GM12801 (cell line): ENCODE results near the gene COBLL1.

Experiments used
- CTCF ChIP-seq: IDR thresholded peaks from one replicate; pipeline ENCODE4 v1.5.1; 2011; ENCODE audit warnings: control low read depth; ENCODE audit not compliant: insufficient read length; ENCODE audit errors: extremely low read depth

The COBLL1 gene

GRCh38 chr2:164847291-164847690 lies 5.7 kb upstream of the COBLL1 start:
- TF ChIP-seq CTCF, result no peak

GRCh38 chr2:164846276-164846675 lies 4.7 kb upstream of the COBLL1 start:
- no peak for TF ChIP-seq CTCF

GRCh38 chr2:164843346-164843911 lies 1.8 kb upstream of the COBLL1 start:
- TF ChIP-seq CTCF, result no peak

DNA sequence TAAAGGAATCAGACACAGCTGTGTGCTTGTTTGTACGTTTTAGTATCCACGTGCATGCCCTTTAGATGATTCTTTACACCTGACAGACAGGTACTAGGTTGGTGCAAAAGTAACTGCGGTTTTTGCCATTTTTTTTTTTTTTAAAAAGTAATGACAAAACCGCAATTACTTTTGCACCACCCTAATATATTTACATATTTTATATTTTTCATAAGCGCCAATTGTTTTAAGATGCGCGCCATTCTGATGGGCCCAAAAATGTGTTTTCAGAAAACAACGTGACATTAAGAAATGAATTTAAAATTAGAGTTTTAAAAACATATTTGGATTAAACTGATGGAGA lies 972 bp upstream of the COBLL1 start:
- no peak for TF ChIP-seq CTCF

- TF ChIP-seq CTCF, result no peak
Measured at GRCh38 chr2:164840930-164841718, 499 bp downstream of the COBLL1 start.

DNA sequence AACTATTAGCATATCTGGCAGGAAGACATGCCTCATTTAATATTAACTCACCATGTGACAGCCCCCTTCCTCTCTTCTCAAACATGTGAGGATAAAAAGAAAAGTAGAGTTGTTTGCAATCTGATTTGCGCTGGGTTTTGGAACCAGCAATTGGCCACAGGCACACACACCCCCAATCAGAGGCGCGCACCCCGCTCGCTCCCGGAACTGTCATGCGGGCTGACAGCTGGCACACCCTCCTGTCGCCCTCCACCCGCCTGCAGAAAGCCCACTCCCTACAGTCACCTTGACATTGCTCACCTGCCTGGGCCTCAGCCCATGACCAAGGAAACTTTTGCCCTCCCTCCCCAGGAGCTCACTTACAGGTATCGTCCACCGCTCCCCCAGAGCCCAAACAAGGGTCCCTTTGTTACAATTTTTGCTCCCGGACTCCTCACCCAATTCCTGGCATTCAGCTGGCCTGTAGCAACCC lies 1.1 kb downstream of the COBLL1 start:
- no peak for TF ChIP-seq CTCF

DNA sequence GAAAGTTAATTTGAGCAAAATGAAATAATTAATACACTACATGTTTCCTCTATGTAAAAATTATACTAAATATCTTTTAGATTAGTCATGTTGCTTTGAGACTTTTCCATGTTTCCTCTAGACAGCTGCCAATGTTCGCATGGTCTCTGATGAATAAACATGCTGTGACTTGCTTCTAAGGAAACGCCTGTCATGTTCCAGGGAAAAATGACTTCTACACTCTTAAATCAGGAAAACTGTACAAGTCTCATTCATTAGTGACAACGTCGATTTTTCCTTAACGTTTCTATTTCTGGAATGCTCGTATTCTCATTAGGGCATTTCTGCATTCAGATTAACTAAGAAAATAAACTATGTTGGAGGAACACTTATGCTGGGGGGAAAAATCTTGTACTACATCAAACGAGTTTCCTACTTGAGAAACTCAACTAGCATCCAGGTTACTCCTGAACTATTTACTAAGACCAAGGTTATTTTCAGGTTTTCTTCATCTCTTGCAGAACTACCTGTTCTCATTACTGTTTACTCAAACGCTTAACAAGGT lies 1.6 kb downstream of the COBLL1 start:
- no peak for TF ChIP-seq CTCF
